Measurements from ENCODE around the gene KIAA1671.

The KIAA1671 gene

DNA sequence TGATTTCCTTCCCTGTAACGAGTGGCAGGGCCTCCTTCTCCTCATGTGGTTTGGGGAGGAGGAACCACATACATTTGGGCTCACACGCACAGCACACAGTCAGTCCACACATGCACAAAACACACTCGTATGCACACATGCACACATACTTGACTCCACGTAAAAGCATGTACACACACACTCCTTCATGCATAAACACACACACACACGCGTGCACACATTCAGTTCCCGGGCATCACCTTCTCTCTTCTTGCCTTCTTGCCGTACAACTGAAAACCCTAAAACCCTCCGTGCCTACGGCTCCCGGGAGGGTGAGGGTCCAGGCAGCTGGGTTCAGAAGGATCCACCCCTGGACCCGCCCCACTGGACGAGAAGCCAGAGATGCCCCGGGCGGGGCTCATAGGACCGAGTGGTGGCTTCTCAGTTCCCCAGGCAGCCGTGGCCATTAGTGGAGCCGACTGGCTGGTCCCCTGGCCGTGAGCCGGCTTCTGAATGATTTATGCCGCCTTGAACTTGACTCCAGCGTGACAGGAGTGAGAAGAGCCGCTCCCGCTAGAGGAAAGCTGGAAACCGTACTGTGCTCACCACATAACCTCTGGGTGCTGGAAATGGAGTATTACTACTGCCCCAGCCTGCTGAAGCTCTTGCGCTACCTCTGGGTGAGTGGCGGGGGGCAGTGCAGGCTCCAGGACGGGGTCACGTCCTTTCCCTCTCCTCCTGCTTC is 117.4 kb downstream of the KIAA1671 start:
- DNase-seq: no peak

DNA sequence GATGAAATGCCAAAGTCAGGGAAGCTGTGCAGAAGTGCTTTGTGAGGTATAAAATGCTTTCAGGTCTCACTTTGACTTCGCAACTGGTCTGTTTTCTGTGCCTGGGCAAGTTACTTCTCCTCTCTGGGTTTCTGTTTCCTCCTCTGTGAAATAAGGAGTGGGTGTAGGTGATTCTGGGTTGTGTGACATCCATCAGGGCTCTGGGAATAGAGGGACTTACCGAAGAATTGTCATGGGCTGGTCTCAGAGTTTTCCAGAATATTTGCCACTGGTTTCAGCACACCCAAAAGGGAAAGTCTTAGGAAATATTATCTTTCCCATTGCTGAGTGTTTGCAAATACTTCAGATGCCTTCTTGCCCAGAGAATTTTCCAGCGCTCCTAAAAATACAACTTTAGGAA is 118.4 kb downstream of the KIAA1671 start:
- no peak for DNase-seq

DNA sequence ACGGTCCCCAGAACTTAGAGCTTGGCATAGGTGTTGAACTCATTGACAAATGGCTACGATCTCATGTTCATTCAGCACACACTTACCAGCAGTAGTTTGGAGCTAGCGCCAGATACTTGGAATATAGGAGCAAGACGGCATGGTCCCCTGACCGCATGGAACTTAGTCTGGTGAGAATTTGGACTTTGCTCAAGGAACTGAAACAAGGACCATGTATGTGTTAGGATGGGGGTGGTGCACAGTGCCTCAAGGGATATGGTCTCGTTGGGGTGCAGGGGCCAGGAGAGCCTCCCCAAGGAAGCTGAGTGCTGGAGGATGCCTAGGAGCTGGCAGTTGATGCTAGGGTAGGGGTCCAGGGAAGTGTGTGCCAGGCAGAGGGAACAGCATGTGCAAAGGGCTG is 119.2 kb downstream of the KIAA1671 start:
- DNase-seq: no peak

DNA sequence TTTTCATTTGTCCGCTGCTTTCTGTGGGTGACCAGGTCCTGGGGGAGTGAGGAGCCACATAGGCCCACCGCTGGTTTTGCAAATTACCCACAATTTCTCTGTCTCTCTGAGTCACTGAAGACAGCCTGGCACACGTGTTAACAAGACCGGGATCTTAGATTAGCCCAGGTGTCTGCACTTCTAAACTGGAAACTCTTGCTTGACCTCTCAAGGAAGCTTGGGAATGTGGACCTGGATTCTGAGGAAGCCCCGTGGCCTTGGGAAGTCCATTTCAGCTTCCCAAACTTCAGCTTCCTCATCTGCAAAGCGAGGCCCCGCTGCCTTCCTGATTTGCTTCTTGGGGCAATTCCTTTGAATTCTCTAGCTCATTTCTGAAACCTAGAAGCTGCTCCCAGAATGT is 119.9 kb downstream of the KIAA1671 start:
- no peak for DNase-seq

DNA sequence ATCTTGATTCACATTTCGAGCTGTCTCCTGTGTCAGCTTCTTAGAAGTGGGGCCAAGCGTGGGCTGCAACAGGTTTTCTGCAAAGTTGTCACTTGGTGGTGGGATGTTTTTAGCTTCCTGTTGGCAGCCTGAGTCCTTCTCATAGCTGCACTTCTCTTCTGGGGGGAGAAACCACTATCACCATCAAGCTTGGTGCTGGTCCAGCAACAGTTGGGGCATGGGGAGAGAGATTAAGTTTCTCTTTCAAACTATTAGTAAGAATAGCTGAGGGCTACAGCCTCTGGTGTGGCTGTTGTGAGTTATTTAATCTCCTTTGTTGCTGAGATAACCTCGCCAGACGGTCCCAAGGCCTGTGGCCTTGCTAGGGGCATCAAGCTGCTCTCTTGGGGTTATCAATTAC is 123.8 kb downstream of the KIAA1671 start:
- no peak for DNase-seq

DNA sequence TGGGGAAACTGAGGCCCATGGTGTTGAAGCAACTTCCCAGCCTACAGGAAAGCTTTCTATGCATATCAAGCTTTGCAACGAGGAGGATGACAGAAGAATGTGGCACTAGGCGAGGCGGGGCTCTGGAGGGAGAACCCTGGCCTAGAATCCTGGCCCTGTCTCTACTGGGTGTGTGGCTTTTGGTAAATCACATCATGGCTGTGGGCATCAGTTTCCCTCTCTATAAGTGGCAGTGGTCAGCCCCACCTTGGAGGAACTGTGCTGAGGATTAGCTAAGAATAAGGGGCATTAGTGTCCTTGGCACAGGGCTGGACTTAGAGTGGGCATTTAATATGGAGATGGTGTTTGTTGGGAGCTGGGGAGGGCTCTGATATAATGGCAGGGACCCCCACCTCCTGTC is 124.5 kb downstream of the KIAA1671 start:
- no peak for DNase-seq

DNA sequence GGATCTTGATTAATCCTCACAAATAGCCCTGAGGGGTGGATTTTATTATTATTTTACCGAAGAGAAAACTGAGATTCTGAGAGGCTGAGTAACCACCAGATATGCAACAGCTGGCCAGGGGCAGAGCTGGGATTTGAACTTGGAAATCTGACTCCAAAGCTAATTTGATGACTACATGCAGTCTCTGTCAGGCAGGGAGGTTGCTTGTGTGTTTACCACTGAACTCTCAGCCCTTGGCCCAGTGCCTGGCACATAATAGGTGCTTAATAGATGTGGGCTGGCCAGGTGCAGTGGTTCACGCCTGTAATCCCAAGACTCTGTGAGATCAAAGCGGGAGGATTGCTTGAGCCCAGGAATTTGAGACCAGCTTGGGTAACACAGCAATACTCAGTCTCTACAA is 125.4 kb downstream of the KIAA1671 start:
- no peak for DNase-seq

DNA sequence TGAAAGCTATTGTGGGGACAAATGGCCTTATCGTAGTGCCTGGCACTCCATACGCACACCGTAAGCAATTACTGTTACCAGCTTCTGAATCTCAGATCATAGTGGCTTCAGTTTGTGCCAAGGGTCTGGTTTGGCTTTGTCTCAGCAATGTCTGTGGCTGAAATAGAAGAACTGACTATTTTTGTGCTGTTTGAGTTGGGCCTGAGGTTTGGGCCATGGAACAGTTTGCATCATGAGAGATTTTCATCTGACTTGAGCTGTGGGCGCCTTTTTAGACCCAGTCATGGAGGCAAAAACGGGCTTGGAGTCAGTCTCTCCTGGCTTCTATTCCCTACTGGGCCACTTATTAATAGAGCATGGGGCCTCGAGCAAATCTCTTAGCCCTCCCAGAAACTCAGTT is 126.1 kb downstream of the KIAA1671 start:
- DNase-seq: no peak

DNA sequence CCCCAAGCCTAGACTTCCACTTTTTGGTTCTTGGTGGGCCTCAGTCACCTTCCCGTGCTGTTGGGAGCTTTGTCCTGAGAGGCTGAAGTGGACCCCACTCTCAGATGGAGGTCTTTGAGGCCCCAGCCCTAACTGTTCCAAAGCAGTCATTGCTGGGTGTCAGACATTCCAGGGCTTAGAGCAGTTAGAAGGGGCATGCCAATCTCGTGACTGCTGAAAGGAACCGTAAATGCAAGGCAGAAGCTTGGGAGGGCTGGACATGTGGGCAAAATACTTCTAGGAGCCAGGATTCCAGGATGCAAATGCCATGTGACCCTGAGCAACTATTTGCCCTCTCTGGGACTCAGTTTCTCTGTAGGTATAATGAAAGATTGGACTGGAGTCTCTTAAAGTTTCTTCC is 128.3 kb downstream of the KIAA1671 start:
- DNase-seq: no peak

DNA sequence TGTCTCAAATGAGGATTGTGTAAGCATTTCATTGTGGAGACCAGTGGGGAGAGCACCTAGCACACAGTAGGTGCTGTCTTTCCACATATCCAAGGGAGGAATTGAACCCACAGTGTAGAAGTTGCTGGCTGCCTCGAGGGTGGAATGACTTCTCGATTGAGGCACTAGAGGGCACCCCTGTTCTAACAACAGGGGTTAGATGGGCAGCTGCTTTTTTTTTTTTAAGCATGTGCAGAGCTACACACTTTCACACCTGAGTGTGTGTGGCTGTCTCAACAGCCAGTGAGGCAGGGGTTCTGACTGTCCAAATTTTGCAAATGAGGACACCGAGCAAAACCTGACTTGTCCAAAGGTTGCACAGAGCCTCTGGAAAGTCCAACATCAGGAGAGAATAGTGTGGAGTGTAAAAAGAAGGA is 128.9 kb downstream of the KIAA1671 start:
- DNase-seq: peak; percentile 11

DNA sequence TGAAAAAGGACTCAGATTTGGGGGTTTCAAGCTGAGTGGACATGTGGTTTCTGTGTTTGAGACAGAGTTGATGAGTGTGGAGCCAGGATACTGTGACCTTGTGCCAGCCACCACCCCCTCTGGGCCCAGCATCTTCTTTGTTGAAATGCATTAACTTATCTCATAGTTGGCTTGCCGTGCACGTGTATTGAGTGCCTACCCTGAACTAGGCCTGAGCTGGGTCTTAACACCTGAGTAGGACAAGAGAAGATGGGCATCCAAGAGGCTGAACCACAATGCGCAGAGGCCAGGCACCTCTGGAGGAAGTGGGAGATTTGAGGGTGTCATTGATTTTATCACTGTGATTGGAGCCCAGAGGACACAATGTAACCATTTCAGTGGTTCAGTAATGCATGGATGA is 129.6 kb downstream of the KIAA1671 start:
- DNase-seq: no peak

DNA sequence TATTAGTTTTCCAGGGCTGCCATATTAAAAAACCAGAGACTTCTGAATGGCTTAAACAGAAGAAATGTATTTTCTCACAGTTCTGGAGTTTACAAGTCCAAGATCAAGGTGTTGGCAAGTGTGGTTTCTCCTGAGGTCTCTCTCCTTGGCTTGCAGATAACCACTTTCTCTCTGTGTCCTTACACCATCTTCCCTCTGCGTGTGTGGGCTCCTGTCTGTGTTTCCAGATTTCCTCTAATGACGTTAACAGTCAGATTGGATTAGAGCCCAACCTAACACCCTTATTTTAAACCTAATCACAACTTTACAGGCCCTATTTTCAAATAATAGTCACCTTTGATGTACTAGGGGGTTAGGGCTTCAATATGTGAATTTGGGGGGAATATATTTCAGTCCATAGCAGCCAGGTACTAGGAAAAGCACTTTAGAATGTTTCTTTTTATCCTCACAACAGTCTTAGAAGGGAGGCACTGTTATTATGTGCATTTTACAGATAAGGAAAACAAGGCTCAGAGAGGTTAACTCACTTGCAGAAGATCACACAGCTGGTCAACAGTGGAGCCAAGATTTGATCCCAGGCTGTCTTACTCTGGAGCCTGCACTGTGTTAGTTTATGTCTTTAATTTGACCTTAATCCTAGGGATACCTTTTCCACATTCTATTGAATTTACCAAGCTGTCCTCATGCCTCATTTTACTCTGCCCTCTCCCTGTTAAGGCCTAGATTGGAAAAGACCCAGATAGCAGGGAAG is 130.7 kb downstream of the KIAA1671 start:
- DNase-seq: no peak

DNA sequence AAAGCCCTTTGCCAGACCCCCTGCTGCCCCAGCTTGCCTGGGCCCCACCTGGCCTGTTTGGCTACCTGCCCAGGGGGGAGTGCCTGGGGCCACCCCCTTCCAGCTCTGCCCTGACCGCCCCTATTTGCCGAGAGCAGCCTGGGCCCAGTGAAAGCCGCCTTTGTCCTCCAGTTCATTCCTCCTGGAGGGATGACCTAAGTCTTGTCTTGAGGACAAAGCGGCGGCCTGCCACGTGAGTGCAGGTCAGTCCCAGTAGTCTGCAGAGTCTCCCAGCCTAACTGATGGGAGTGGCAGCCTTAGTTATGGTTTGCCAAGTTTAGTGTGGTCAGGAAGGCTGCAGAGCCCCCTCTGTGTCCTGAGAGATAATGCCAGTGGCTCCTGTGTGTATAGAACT is 131.3 kb downstream of the KIAA1671 start:
- DNase-seq: no peak

DNA sequence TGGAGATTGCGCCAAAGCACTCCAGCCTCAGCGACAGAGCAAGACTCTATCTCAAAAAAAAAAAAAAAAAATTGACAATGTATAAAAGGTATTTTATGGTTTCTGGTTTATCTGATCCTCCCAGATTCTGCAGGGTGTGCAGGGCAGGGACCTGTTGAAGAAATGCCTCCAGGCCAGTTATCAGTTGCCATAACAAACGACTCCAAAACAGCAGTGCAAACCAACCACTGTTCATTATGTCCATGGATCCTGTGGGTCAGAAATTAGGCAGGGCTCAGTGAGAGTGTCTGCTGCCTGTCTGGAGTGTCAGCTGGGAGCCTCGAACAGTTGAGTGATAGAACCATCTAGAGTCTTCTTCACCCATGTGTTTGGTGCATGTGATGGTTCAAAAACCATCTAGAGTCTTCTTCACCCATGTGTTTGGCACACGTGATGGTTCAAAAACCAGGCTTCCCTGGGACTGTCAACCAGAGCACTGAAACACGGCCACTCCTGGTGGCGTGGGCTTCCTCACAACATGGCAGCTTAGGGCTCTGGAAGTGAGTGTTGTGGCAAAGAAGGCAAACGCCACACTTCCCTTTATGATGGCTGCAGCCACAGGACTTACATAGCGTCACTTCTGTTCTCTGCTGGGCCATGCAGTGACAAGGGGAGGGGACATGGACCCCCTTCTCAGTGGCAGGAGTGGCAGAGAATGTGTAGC is 132.0 kb downstream of the KIAA1671 start:
- no peak for DNase-seq

DNA sequence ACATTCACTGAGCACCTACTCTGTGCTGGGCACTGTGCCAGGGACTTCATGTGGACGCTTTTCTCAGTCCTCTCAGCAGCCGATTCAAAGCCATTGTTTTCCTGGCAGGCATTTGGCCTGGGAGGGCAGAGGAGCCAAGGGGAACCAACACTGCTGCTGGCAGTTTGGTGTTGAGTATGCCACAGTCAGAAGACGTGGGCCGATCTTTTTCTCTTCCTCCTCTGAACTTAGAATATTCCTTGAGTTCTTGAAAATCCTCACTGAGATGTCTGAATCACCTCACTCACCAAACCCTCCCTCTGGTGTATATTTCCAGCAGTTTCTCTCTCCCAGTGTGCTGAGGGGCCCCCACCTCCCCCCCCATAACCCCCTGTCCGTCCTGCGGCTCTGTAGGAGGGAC is 132.6 kb downstream of the KIAA1671 start:
- DNase-seq: no peak

DNA sequence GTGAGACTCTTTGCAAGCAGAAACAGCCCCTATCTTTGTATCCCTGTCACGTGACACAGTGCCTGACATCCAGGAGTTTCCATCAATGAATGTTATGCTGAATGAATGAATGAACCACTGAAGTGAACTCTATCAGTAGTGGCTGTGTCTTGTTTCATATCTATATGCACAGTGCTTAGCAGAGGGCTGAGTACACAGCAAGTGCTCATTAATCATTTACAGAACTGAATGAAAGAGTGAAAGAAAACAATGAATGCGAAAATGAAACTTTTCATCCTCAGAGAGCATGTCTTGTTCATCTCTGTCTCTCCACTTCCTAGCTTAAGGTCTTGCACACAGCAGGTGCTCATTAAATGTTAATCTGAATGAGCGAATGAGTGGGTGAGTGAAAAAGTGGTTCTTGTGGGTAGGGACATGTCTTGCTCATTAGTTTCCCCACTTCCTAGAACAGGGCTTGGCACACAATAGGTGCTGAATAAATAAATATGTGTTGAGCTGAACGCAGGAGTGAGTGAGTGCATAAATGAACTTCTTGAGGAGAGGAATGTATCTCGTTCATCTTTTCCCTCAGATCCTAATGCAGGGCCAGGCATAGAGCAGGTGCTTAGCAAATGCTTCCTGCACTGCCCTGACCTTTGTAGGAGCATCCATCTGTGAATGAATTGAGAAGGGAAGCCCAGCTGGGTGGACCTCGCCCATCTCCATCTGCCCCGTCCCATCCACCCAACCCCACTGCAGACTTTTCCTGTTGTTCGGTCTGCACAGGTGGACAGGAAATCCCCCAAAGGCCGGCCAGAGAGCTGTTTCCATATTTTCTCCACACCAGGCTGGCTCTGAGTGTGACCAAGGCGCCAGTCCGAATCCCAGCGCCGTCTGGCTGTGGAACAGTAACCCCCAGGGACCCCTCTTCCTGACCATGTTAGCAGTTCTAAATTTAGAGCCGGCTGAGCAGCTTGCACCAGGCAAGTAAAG is 133.7 kb downstream of the KIAA1671 start:
- no peak for DNase-seq

DNA sequence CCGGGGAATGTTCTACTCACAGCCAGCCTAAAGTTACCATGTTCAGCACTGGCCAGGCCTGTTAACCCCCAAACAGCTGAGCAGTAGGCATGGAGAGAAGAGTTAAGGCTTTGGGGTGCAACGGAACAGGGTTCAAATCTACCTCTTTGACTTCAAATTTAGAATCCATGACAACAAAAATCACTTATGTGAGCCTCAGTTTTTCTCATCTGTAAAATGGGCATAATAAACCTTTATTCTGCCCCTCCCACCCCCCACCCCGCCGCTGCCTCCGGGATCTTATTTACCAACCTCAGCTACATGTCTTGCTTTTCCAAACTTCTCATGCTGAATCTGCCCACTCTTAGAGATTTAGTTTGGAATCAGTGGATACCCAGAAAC is 134.4 kb downstream of the KIAA1671 start:
- no peak for DNase-seq

DNA sequence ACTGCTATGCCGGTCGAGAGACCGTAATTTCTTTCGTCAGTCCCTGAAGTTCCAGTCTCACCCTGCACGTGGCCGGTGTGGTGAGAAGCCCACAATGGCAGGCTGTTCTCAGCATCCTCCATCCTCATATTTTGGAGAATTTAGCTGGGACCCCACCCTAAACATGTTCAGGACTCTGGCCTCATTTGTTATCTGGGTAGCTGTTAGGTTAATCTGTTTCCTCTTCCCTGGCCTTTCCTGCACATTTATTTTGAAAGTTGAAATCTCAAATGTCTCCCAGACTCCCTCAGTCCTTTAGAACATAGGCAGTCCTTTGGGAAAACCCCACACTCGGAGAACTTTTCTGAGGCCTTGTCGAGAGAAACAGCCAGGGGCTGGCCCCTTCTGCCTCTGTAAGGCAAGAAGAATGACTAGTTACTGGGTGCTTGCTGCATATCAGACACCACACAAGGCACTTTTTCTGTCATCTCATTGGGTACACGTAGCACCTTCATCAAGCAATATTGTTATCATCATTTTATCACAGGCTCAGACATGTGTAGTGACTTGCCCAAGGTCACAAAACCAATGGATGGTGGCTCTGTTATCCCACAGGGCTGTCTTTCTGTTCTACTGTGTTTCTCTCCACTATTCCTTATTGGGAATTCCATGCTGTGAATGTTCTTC is 137.8 kb downstream of the KIAA1671 start:
- no peak for DNase-seq

DNA sequence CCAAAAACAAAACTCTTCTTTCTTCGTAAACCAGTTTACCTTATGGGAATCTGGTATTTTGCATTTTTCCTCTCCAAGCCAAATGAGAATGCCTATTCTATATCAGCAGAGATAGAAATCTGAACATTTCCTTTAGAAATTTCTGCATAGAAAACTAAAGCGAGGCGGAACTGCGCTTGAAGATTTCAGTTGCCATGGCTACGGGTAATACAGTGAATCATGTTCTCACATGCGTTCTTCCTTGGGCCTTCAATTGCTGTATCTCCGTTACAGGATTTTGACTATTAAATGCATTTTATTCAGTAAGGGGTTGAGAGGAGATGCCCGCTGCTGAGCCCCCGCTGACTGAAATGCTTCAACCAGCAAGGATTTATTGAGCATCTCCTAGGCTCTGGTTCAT is 138.9 kb downstream of the KIAA1671 start:
- DNase-seq: no peak

DNA sequence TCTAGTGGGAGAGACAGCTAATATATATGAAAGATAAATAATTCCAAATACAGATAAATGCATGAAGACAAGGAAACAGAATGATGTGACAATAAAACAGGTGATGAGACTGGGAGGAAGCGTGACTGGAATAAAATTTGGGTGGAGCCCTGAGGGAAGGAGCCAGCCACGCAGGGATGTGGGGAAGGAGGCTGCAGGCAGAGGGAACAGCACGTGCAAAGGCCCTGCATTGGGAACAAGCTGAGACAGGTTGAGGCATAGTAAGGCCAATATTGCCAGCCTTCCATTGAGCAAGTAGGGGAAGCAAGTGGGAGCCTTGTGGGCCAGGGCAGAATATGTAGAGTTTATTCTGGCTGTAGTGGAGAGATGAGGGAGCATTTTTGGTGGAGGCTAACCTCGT is 139.6 kb downstream of the KIAA1671 start:
- DNase-seq: no peak

DNA sequence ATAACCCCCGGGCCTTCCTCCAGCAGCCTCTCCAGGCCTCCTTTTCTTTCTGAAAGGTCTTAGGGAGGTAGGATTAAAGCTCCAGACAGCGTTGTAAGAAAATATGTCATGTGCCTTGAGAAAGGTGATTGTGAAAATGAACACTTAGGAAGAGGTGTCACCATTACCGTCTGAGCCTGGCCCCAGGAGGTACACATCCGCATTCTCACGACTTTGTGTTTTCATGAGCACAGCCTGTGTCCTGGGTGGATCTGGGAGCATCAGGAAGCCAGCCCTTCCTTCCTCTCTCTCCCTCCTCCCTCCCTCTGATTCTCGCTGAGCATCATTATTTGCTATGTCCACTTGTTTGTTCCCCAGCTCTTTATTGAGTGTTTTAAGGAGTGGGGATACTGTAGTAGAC is 142.1 kb downstream of the KIAA1671 start:
- no peak for DNase-seq

DNA sequence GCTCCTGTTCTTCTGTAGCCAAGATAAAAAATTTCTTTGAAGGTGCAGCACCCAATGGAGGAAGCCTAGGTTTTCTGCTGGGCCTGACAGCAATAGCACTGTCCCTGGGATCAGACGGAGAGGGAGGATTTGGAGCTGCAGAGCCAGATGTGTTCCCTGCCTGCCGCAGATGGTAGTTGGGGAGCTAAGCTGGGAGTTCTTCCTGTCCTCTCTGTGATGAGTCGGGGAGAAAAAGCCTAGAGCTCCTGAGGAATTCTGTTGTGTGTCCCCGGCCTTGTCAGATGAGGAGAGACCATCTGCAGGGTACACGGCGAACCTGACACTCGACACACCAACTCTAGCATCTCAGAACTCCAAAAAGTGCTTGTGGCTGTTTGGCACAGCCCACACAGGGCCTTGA is 143.4 kb downstream of the KIAA1671 start:
- no peak for DNase-seq
